SK-N-SH (cell line): ENCODE data around the gene ARL5C.

ENCODE experiments used
- FOSL2 ChIP-seq: IDR thresholded peaks from 2 replicates; pipeline ENCODE4 v1.4.0; 2012; ENCODE audit warnings: low read depth, mild to moderate bottlenecking, moderate library complexity, borderline replicate concordance
- GATA2 ChIP-seq: sonication (generic); formaldehyde crosslinking; IDR thresholded peaks from 2 replicates; pipeline ENCODE4 v1.5.0; 2020; ENCODE audit warnings: mild to moderate bottlenecking, missing genetic modification reagents
- MXI1 ChIP-seq: IDR thresholded peaks from 2 replicates; pipeline ENCODE4 v1.6.1; 2012; ENCODE audit warnings: mild to moderate bottlenecking, low read depth, low read length, improper control_type of control experiment
- POLR2AphosphoS5 ChIP-seq: IDR thresholded peaks from 2 replicates; pipeline ENCODE4 v1.6.1; 2012; ENCODE audit warnings: low read depth, low read length
- RAD21 ChIP-seq: IDR thresholded peaks from 2 replicates; pipeline ENCODE4 v1.6.1; 2012; ENCODE audit warnings: mild to moderate bottlenecking, low read length
- REST ChIP-seq: IDR thresholded peaks from 2 replicates; pipeline ENCODE4 v1.6.1; 2012; ENCODE audit warnings: mild to moderate bottlenecking, low read depth, low read length, moderate library complexity
- RFX5 ChIP-seq: IDR thresholded peaks from 2 replicates; pipeline ENCODE4 v1.6.1; 2012; ENCODE audit warnings: mild to moderate bottlenecking, improper control_type of control experiment, low read length
- RXRA ChIP-seq: IDR thresholded peaks from 2 replicates; pipeline ENCODE4 v1.4.0; 2012; ENCODE audit warnings: low read depth, mild to moderate bottlenecking, borderline replicate concordance
- SIN3A ChIP-seq: IDR thresholded peaks from 2 replicates; pipeline ENCODE4 v1.6.1; 2012; ENCODE audit warnings: low read depth, mild to moderate bottlenecking, low read length, moderate library complexity, borderline replicate concordance
- TAF1 ChIP-seq: IDR thresholded peaks from 2 replicates; pipeline ENCODE4 v1.6.1; 2012; ENCODE audit warnings: low read depth, mild to moderate bottlenecking, low read length, moderate library complexity, borderline replicate concordance
- TCF12 ChIP-seq: IDR thresholded peaks from 2 replicates; pipeline ENCODE4 v1.4.0; 2012
- TF ChIP-seq, protein P1 (sequence below): fragments of 200-600 bp; sonication (generic); IDR thresholded peaks from 2 replicates; pipeline ENCODE4 v1.6.1; 2017; ENCODE audit warnings: antibody characterized with exemption, mild to moderate bottlenecking, moderate library complexity
- TF ChIP-seq, protein P2 (sequence below): IDR thresholded peaks from 2 replicates; pipeline ENCODE4 v1.4.0; 2012; ENCODE audit warnings: low read depth

DNA sequence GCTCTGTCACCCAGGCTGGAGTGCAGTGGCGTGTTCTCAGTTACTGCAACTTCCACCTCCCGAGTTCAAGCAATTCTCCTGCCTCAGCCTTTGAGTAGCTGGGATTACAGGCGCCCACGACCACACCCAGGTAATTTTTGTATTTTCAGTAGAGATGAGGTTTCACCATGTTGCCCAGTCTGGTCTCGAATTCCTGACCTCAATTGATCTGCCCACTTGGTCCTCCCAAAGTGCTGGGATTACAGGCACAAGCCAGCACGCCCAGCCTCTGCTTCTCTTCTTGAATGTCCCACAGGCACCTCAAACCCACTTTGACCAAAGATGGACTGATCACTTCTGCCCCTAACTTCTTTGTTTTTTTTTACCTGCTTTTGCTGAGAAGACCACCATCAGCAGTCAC lies 4.6 kb upstream of the ARL5C start:
- TF ChIP-seq, protein P1, sequence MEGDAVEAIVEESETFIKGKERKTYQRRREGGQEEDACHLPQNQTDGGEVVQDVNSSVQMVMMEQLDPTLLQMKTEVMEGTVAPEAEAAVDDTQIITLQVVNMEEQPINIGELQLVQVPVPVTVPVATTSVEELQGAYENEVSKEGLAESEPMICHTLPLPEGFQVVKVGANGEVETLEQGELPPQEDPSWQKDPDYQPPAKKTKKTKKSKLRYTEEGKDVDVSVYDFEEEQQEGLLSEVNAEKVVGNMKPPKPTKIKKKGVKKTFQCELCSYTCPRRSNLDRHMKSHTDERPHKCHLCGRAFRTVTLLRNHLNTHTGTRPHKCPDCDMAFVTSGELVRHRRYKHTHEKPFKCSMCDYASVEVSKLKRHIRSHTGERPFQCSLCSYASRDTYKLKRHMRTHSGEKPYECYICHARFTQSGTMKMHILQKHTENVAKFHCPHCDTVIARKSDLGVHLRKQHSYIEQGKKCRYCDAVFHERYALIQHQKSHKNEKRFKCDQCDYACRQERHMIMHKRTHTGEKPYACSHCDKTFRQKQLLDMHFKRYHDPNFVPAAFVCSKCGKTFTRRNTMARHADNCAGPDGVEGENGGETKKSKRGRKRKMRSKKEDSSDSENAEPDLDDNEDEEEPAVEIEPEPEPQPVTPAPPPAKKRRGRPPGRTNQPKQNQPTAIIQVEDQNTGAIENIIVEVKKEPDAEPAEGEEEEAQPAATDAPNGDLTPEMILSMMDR = no peak
- TF ChIP-seq POLR2AphosphoS5 (no peak), SIN3A (no peak), TAF1 (no peak), GATA2 (CRISPR knock-in tag) (no peak), FOSL2 (no peak), RAD21 (no peak), RXRA (no peak), REST (no peak), RFX5 (no peak), MXI1 (no peak), TCF12 (no peak)
- TF ChIP-seq, protein P2, sequence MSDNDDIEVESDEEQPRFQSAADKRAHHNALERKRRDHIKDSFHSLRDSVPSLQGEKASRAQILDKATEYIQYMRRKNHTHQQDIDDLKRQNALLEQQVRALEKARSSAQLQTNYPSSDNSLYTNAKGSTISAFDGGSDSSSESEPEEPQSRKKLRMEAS = no peak
